HEK293 (cell line): ENCODE data around the gene C14orf93.

Experiments
- CTCF ChIA-PET: fragments of 350-600 bp; formaldehyde crosslinking; extraction: SDS; loops from one replicate; lab custom pipeline; 2021; ENCODE audit warnings: antibody characterized with exemption; lab: Yijun Ruan, JAX
- POLR2A ChIA-PET: fragments of 300-600 bp; formaldehyde crosslinking; extraction: SDS; loops from one replicate; lab custom pipeline; 2020; ENCODE audit warnings: antibody characterized with exemption, inconsistent platforms; lab: Yijun Ruan, JAX
- H3K27ac ChIP-seq: fragments of 200-500 bp; sonication (Bioruptor generic); 2 replicates; pipeline ENCODE4 v1.5.1; 2014; ENCODE audit warnings: low read depth, low read length, control low read depth, inconsistent platforms; ENCODE audit errors: extremely low read depth
- H3K36me3 ChIP-seq, 2 experiments: fragments of 200-500 bp in 1 of 2; sonication (Bioruptor generic) in 1 of 2; 1 replicate in 1 of 2; 2 replicates in 1 of 2; pipeline ENCODE4 v1.5.1; 2014 to 2017; ENCODE audit warnings: inconsistent platforms in 2 of 2, low read length in 2 of 2; ENCODE audit not compliant: control insufficient read depth in 2 of 2, insufficient read depth in 1 of 2
- H3K4me1 ChIP-seq: fragments of 200-500 bp; sonication (Bioruptor generic); 2 replicates; pipeline ENCODE4 v1.5.1; 2014; ENCODE audit warnings: mild to moderate bottlenecking, low read length, inconsistent platforms; ENCODE audit not compliant: control insufficient read depth, insufficient read depth
- H3K4me3 ChIP-seq: 2 replicates; pipeline ENCODE4 v1.5.1; 2011; ENCODE audit warnings: low read depth, mild to moderate bottlenecking, control low read depth, low read length, moderate library complexity
- H3K9me3 ChIP-seq: fragments of 200-500 bp; sonication (Bioruptor generic); 2 replicates; pipeline ENCODE4 v1.5.1; 2014; ENCODE audit warnings: low read depth, low read length, inconsistent platforms; ENCODE audit not compliant: control insufficient read depth, insufficient read depth
- GLI4 ChIP-seq: fragments of 450-650 bp; formaldehyde crosslinking; IDR thresholded peaks from 2 replicates; pipeline ENCODE4 v1.5.1; 2016; ENCODE audit warnings: missing biosample characterization, missing genetic modification characterization
- GLIS1 ChIP-seq: fragments of 450-650 bp; formaldehyde crosslinking; IDR thresholded peaks from 2 replicates; pipeline ENCODE4 v1.5.1; 2016; ENCODE audit warnings: missing biosample characterization, missing genetic modification characterization
- KLF8 ChIP-seq: fragments of 450-650 bp; formaldehyde crosslinking; IDR thresholded peaks from 2 replicates; pipeline ENCODE4 v1.5.1; 2016; ENCODE audit warnings: missing biosample characterization, missing genetic modification characterization
- MYNN ChIP-seq: fragments of 450-650 bp; formaldehyde crosslinking; IDR thresholded peaks from 2 replicates; pipeline ENCODE4 v1.5.1; 2016; ENCODE audit warnings: missing biosample characterization, missing genetic modification characterization, borderline replicate concordance
- PRDM1 ChIP-seq: fragments of 450-650 bp; formaldehyde crosslinking; IDR thresholded peaks from 2 replicates; pipeline ENCODE4; 2016; ENCODE audit warnings: missing biosample characterization, missing genetic modification characterization
- RBAK ChIP-seq: fragments of 450-650 bp; formaldehyde crosslinking; IDR thresholded peaks from 2 replicates; pipeline ENCODE4 v1.5.1; 2016; ENCODE audit warnings: missing biosample characterization, missing genetic modification characterization
- SP2 ChIP-seq: fragments of 450-650 bp; formaldehyde crosslinking; IDR thresholded peaks from 2 replicates; pipeline ENCODE4 v1.5.1; 2016; ENCODE audit warnings: missing biosample characterization, missing genetic modification characterization
- SP3 ChIP-seq: fragments of 450-650 bp; formaldehyde crosslinking; IDR thresholded peaks from 2 replicates; pipeline ENCODE4 v1.5.1; 2016; ENCODE audit warnings: missing biosample characterization, missing genetic modification characterization
- SP7 ChIP-seq: fragments of 450-650 bp; formaldehyde crosslinking; IDR thresholded peaks from 2 replicates; pipeline ENCODE4 v1.5.1; 2016; ENCODE audit warnings: missing biosample characterization, missing genetic modification characterization
- ZBTB20 ChIP-seq: fragments of 450-650 bp; formaldehyde crosslinking; IDR thresholded peaks from 2 replicates; pipeline ENCODE4 v1.5.1; 2016; ENCODE audit warnings: missing biosample characterization, missing genetic modification characterization
- ZEB2 ChIP-seq: fragments of 450-650 bp; formaldehyde crosslinking; IDR thresholded peaks from 2 replicates; pipeline ENCODE4 v1.5.1; 2016; ENCODE audit warnings: missing biosample characterization, missing genetic modification characterization
- ZFP69B ChIP-seq: fragments of 450-650 bp; formaldehyde crosslinking; IDR thresholded peaks from 2 replicates; pipeline ENCODE4 v1.5.1; 2016; ENCODE audit warnings: missing biosample characterization, missing genetic modification characterization
- ZNF16 ChIP-seq: fragments of 450-650 bp; formaldehyde crosslinking; IDR thresholded peaks from 2 replicates; pipeline ENCODE4 v1.5.1; 2016; ENCODE audit warnings: low read depth, missing biosample characterization, missing genetic modification characterization
- ZNF324 ChIP-seq: fragments of 450-650 bp; formaldehyde crosslinking; IDR thresholded peaks from 2 replicates; pipeline ENCODE4 v1.5.1; 2016; ENCODE audit warnings: missing biosample characterization, missing genetic modification characterization
- ZNF341 ChIP-seq: fragments of 450-650 bp; formaldehyde crosslinking; IDR thresholded peaks from 2 replicates; pipeline ENCODE4; 2016; ENCODE audit warnings: low read depth, missing biosample characterization, missing genetic modification characterization
- ZNF366 ChIP-seq: fragments of 450-650 bp; formaldehyde crosslinking; conservative IDR thresholded peaks from 2 replicates; pipeline ENCODE4 v1.5.1; 2016; ENCODE audit warnings: missing biosample characterization, missing genetic modification characterization
- ZNF37A ChIP-seq: fragments of 450-650 bp; IDR thresholded peaks from 2 replicates; pipeline ENCODE4 v1.5.1; 2018; ENCODE audit warnings: missing biosample characterization, missing genetic modification characterization
- ZNF473 ChIP-seq: fragments of 450-650 bp; formaldehyde crosslinking; IDR thresholded peaks from 2 replicates; pipeline ENCODE4 v1.5.1; 2017; ENCODE audit warnings: missing biosample characterization, missing genetic modification characterization
- ZNF580 ChIP-seq: fragments of 450-650 bp; formaldehyde crosslinking; IDR thresholded peaks from 2 replicates; pipeline ENCODE4 v1.5.1; 2016; ENCODE audit warnings: missing biosample characterization, missing genetic modification characterization
- ZNF664 ChIP-seq: fragments of 450-650 bp; formaldehyde crosslinking; IDR thresholded peaks from 2 replicates; pipeline ENCODE4 v1.5.1; 2016; ENCODE audit warnings: missing biosample characterization, missing genetic modification characterization
- ZNF670 ChIP-seq: fragments of 450-650 bp; formaldehyde crosslinking; IDR thresholded peaks from 2 replicates; pipeline ENCODE4 v1.5.1; 2016; ENCODE audit warnings: missing biosample characterization, missing genetic modification characterization, low read depth
- ZSCAN16 ChIP-seq: fragments of 450-650 bp; formaldehyde crosslinking; IDR thresholded peaks from 2 replicates; pipeline ENCODE4 v1.5.1; 2016; ENCODE audit warnings: missing biosample characterization, missing genetic modification characterization
- TF ChIP-seq, protein P1 (sequence below): fragments of 450-650 bp; formaldehyde crosslinking; IDR thresholded peaks from 2 replicates; pipeline ENCODE4 v1.5.1; 2016; ENCODE audit warnings: missing biosample characterization, missing genetic modification characterization
- TF ChIP-seq, protein P2 (sequence below): fragments of 450-650 bp; formaldehyde crosslinking; IDR thresholded peaks from 2 replicates; pipeline ENCODE4 v1.5.1; 2016; ENCODE audit warnings: missing biosample characterization, missing genetic modification characterization
- TF ChIP-seq, protein P3 (sequence below): fragments of 450-650 bp; formaldehyde crosslinking; IDR thresholded peaks from 2 replicates; pipeline ENCODE4 v1.5.1; 2016; ENCODE audit warnings: missing biosample characterization, missing genetic modification characterization

The C14orf93 gene

DNA sequence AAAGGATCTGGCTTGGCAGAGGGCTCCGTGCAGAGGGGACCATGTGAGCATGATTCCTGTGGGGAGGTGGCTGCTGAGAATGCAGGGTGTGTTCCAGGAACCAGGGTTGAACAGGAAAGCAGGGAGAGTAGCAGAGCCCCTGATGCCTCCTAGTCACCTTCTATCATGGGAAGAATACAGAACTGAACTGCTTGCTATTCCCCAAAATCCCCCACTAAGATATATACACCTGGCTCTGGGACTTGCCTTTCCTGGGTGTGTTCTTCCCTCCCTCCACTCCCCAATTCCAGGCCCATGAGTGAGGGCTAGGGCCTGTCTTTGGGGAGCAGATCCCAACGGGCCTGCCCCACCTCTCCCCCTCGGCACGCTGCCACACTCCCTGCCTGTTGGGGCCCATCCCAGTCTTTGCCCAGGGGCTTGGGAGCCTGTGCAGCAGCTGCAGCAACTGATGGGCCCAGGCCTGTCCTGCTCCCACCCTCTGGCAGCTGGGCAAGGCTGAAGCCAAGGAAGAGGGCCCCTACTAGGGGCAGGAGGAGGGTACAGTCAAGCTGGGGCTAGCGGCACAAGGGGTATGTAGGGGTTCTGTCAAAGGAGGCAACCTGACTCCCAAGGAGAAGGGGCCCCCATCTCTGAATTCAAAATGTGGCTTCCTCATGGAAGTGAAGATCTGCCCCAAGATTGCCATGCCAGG, 30.8 kb downstream of the C14orf93 start (continued):
- TF ChIP-seq ZNF473 (tag by site-specific recombination) (no peak), ZBTB20 (tag by site-specific recombination) (0 out of 2 replicates have a peak, but pooled peaks have one; percentile 19), ZSCAN16 (tag by site-specific recombination) (no peak), GLI4 (tag by site-specific recombination) (no peak), RBAK (no peak), ZNF341 (0 out of 2 replicates have a peak, but pooled peaks have one; percentile 16), ZNF580 (tag by site-specific recombination) (no peak), ZNF16 (tag by site-specific recombination) (no peak), ZNF37A (no peak), SP7 (tag by site-specific recombination) (no peak), ZFP69B (tag by site-specific recombination) (no peak), MYNN (tag by site-specific recombination) (no peak), SP2 (no peak)
- TF ChIP-seq, protein P1, sequence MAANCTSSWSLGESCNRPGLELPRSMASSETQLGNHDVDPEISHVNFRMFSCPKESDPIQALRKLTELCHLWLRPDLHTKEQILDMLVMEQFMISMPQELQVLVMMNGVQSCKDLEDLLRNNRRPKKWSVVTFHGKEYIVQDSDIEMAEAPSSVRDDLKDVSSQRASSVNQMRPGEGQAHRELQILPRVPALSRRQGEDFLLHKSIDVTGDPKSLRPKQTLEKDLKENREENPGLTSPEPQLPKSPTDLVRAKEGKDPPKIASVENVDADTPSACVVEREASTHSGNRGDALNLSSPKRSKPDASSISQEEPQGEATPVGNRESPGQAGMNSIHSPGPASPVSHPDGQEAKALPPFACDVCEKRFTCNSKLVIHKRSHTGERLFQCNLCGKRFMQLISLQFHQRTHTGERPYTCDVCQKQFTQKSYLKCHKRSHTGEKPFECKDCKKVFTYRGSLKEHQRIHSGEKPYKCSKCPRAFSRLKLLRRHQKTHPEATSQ = no peak
- TF ChIP-seq, protein P2, sequence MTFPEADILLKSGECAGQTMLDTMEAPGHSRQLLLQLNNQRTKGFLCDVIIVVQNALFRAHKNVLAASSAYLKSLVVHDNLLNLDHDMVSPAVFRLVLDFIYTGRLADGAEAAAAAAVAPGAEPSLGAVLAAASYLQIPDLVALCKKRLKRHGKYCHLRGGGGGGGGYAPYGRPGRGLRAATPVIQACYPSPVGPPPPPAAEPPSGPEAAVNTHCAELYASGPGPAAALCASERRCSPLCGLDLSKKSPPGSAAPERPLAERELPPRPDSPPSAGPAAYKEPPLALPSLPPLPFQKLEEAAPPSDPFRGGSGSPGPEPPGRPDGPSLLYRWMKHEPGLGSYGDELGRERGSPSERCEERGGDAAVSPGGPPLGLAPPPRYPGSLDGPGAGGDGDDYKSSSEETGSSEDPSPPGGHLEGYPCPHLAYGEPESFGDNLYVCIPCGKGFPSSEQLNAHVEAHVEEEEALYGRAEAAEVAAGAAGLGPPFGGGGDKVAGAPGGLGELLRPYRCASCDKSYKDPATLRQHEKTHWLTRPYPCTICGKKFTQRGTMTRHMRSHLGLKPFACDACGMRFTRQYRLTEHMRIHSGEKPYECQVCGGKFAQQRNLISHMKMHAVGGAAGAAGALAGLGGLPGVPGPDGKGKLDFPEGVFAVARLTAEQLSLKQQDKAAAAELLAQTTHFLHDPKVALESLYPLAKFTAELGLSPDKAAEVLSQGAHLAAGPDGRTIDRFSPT = no peak

- POLR2A ChIA-PET = interaction anchor here (0.9 to 2.9 kb wide), 8 partner anchors 8 to 83 kb away, joined by 3 to 26 read pairs (median 7); partner anchors contain the start of genes CDH24, HAUS4 and PRMT5
- Histone ChIP-seq H3K9me3 (no peaks in the 10 kb centered on the region), H3K4me3 (no peak overlapping the region)
- TF ChIP-seq ZNF664 (tag by site-specific recombination) (peak; percentile 88), PRDM1 (tag by site-specific recombination) (peak; percentile 36; the same call in 1 of the 2 replicates), SP3 (tag by site-specific recombination) (no peak)
- TF ChIP-seq, all 188 proteins: peak for 2
- Histone ChIP-seq H3K4me1 (peaks cover 33% of the 10 kb centered on the region), H3K36me3 (peaks cover 0 to 26% of the 10 kb centered on the region in 2 experiments; a peak in 2 of 3 replicates), H3K27ac (peak overlapping the region; percentile 32; the same call in 1 of the 2 replicates)
- CTCF ChIA-PET = interaction anchor here (0.6 to 7.9 kb wide), 12 partner anchors 7 to 680 kb away, joined by 3 to 227 read pairs (median 4); partner anchors contain the start of genes AJUBA, CDH24, HAUS4 and PRMT5
Observed at GRCh38 chr14:22978487-22978837, 31.5 kb downstream of the C14orf93 start.

DNA sequence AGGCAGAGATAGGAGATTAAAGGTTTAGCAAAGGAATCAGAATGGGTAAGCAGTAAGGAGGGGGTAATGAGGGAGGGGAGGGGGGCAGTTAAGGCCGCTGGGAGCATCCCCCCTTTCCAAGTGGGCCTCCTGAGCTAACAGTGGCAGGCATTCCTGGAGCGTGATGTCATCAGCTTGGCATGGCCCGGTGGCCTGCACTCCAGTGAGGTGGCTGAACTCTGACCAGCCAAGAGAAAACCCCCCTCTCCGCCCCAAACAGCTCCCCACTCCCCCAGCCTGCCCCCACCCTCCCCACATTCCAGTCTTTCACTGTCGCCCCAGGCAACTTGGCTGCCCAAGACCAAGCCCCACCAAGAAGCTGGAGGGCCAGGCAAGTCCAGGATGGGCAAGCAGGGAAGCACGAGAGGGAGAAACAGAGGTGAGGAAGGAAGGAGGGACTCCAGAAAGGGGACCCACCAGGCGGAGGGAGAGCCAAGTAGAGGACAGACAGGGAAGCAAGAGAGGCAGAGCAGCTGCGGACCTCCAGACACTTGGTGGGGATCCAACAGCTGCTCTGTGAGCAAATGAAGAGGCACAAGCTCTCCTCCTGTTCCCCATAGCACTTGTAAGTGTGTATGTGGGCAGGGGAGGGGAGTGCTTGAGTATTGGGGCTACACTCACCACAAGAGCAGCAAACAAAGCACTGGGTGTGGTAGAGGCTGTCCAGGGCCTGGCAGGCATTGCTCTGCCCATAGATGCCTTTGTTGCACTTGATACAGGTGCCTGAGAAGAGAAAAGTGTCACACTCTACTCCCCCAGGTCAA, 32.1 kb downstream of the C14orf93 start:
- ChIA-PET CTCF (interaction anchor here (0.6 to 7.9 kb wide), 15 partner anchors 8 to 142 kb away, joined by 3 to 227 read pairs (median 5); partner anchors contain the start of genes ACIN1, AJUBA, C14orf119 and CDH24), POLR2A (interaction anchor here (0.6 to 2.9 kb wide), 17 partner anchors 8 to 581 kb away, joined by 3 to 26 read pairs (median 7); partner anchors contain the start of genes ACIN1, C14orf119, CDH24 and HAUS4)
- Histone ChIP-seq H3K9me3 (no peaks in the 10 kb centered on the region), H3K4me3 (no peak overlapping the region), H3K36me3 (peaks cover 0 to 32% of the 10 kb centered on the region in 2 experiments; a peak in 2 of 3 replicates), H3K4me1 (peaks cover 29% of the 10 kb centered on the region), H3K27ac (peak overlapping the region; percentile 51; the same call in 1 of the 2 replicates)
- TF ChIP-seq ZNF324 (tag by site-specific recombination) = 0 out of 2 replicates have a peak, but pooled peaks have one; percentile 30
- 0 out of 2 replicates have a peak, but pooled peaks have one; percentile 37 for TF ChIP-seq ZEB2
- no peak for TF ChIP-seq ZNF670 (tag by site-specific recombination)
- 0 out of 2 replicates have a peak, but pooled peaks have one; percentile 50 for TF ChIP-seq KLF8
- TF ChIP-seq, protein P3, sequence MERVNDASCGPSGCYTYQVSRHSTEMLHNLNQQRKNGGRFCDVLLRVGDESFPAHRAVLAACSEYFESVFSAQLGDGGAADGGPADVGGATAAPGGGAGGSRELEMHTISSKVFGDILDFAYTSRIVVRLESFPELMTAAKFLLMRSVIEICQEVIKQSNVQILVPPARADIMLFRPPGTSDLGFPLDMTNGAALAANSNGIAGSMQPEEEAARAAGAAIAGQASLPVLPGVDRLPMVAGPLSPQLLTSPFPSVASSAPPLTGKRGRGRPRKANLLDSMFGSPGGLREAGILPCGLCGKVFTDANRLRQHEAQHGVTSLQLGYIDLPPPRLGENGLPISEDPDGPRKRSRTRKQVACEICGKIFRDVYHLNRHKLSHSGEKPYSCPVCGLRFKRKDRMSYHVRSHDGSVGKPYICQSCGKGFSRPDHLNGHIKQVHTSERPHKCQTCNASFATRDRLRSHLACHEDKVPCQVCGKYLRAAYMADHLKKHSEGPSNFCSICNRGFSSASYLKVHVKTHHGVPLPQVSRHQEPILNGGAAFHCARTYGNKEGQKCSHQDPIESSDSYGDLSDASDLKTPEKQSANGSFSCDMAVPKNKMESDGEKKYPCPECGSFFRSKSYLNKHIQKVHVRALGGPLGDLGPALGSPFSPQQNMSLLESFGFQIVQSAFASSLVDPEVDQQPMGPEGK (tag by site-specific recombination) = peak; percentile 98
- peak; percentile 78 for TF ChIP-seq GLIS1 (tag by site-specific recombination)
- peak; percentile 66 for TF ChIP-seq SP7 (tag by site-specific recombination)
- TF ChIP-seq ZNF366 (tag by site-specific recombination) = peak; percentile 11
